Loucy (cell line): ENCODE results near the gene GRK1.

Source experiments
- H2AFZ ChIP-seq: fragments of 200-600 bp; sonication (generic); 2 replicates; pipeline ENCODE4 v1.6.0; 2016; ENCODE audit warnings: antibody characterized with exemption, mild to moderate bottlenecking, low read length, moderate library complexity
- H3F3A ChIP-seq: fragments of 200-600 bp; 2 replicates; pipeline ENCODE4 v1.6.0; 2016; ENCODE audit warnings: antibody characterized with exemption, low read depth, mild to moderate bottlenecking
- H3K27me3 ChIP-seq: fragments of 200-600 bp; sonication (generic); 2 replicates; pipeline ENCODE4 v1.6.1; 2014; ENCODE audit warnings: low read length, mild to moderate bottlenecking; ENCODE audit not compliant: insufficient read depth, poor library complexity, severe bottlenecking
- H3K36me3 ChIP-seq: fragments of 200-600 bp; sonication (generic); 2 replicates; pipeline ENCODE4 v1.6.1; 2016; ENCODE audit warnings: low read length; ENCODE audit not compliant: insufficient read depth
- H3K4me1 ChIP-seq: fragments of 200-600 bp; sonication (generic); 2 replicates; pipeline ENCODE4 v1.5.1; 2014; ENCODE audit warnings: low read length, mild to moderate bottlenecking; ENCODE audit not compliant: insufficient read depth, poor library complexity, severe bottlenecking
- H3K4me2 ChIP-seq: fragments of 200-600 bp; sonication (generic); 2 replicates; pipeline ENCODE4 v1.6.0; 2014; ENCODE audit warnings: antibody characterized with exemption, low read length, low read depth, mild to moderate bottlenecking; ENCODE audit not compliant: poor library complexity, severe bottlenecking
- H3K4me3 ChIP-seq: fragments of 200-600 bp; sonication (generic); 2 replicates; pipeline ENCODE4 v1.5.1; 2014; ENCODE audit warnings: low read length, mild to moderate bottlenecking, mixed read lengths; ENCODE audit not compliant: poor library complexity, severe bottlenecking
- H3K79me2 ChIP-seq: fragments of 200-600 bp; sonication (generic); 2 replicates; pipeline ENCODE4 v1.6.1; 2014; ENCODE audit warnings: low read length; ENCODE audit not compliant: insufficient read depth
- H3K9ac ChIP-seq: fragments of 200-600 bp; sonication (generic); 2 replicates; pipeline ENCODE4 v1.6.0; 2014; ENCODE audit warnings: mild to moderate bottlenecking, low read depth, low read length, moderate library complexity; ENCODE audit not compliant: poor library complexity, severe bottlenecking
- H3K9me2 ChIP-seq: fragments of 200-600 bp; sonication (generic); replicated peaks from 2 replicates; pipeline ENCODE4 v1.6.1; 2016; ENCODE audit warnings: low read depth, low read length, mixed read lengths
- H3K9me3 ChIP-seq: fragments of 200-600 bp; sonication (generic); 2 replicates; pipeline ENCODE4 v1.6.1; 2014; ENCODE audit warnings: mild to moderate bottlenecking, antibody characterized with exemption, low read length, low read depth; ENCODE audit not compliant: insufficient read depth
- H4K20me1 ChIP-seq: fragments of 200-600 bp; sonication (generic); 2 replicates; pipeline ENCODE4 v1.6.0; 2014; ENCODE audit warnings: antibody characterized with exemption, low read length, mild to moderate bottlenecking; ENCODE audit not compliant: insufficient read depth, poor library complexity, severe bottlenecking
- CTCF ChIP-seq: fragments of 200-600 bp; sonication (generic); conservative IDR thresholded peaks from 2 replicates; pipeline ENCODE4 v1.5.1; 2014; ENCODE audit warnings: mild to moderate bottlenecking, antibody characterized with exemption, low read length
- EZH2phosphoT487 ChIP-seq: fragments of 200-600 bp; IDR thresholded peaks from 2 replicates; pipeline ENCODE4 v1.6.1; 2018; ENCODE audit warnings: antibody characterized with exemption, mild to moderate bottlenecking, moderate library complexity, borderline replicate concordance

The GRK1 gene

GRCh38 chr13:113774177-113775107 lies 107.4 kb downstream of the GRK1 start:
- H3K9me3 ChIP-seq: no peaks in the 10 kb centered on the region; the same call in 1 of the 2 replicates
- H3K4me1 ChIP-seq: peaks cover 6% of the 10 kb centered on the region
- H2AFZ ChIP-seq: no peak overlapping the region
- H4K20me1 ChIP-seq: no peaks in the 10 kb centered on the region
- H3K79me2 ChIP-seq: no peaks in the 10 kb centered on the region
- no peaks in the 10 kb centered on the region for H3K9me2 ChIP-seq
- no peak overlapping the region for H3K4me2 ChIP-seq
- no peaks in the 10 kb centered on the region for H3K27me3 ChIP-seq
- H3K9ac ChIP-seq: no peak overlapping the region
- H3K4me3 ChIP-seq: no peak overlapping the region
- TF ChIP-seq CTCF (no peak), EZH2phosphoT487 (no peak)
- no peaks in the 10 kb centered on the region for H3F3A ChIP-seq
- H3K36me3 ChIP-seq: no peaks in the 10 kb centered on the region

- Histone ChIP-seq H2AFZ (no peak overlapping the region), H3K36me3 (no peaks in the 10 kb centered on the region), H3K4me3 (no peak overlapping the region), H3K9me2 (no peaks in the 10 kb centered on the region), H3K4me2 (no peak overlapping the region), H3K9ac (no peak overlapping the region), H3F3A (no peaks in the 10 kb centered on the region), H3K4me1 (peaks cover 6% of the 10 kb centered on the region), H3K27me3 (no peaks in the 10 kb centered on the region), H3K9me3 (no peaks in the 10 kb centered on the region; the same call in 1 of the 2 replicates), H4K20me1 (no peaks in the 10 kb centered on the region), H3K79me2 (no peaks in the 10 kb centered on the region)
- TF ChIP-seq EZH2phosphoT487 (no peak), CTCF (no peak)
These were observed 108.6 kb downstream of the GRK1 start for GRCh38 chr13:113775451-113776145.

GRCh38 chr13:113776231-113777125 lies 109.5 kb downstream of the GRK1 start:
- no peak overlapping the region for H3K9ac ChIP-seq
- H4K20me1 ChIP-seq: no peaks in the 10 kb centered on the region
- no peaks in the 10 kb centered on the region for H3K79me2 ChIP-seq
- H3K4me1 ChIP-seq: peaks cover 6% of the 10 kb centered on the region
- no peak overlapping the region for H3K4me2 ChIP-seq
- H2AFZ ChIP-seq: no peak overlapping the region
- TF ChIP-seq CTCF: no peak
- TF ChIP-seq EZH2phosphoT487: no peak
- no peaks in the 10 kb centered on the region for H3K27me3 ChIP-seq
- H3K4me3 ChIP-seq: no peak overlapping the region
- no peaks in the 10 kb centered on the region; the same call in 1 of the 2 replicates for H3K9me3 ChIP-seq
- no peaks in the 10 kb centered on the region for H3K36me3 ChIP-seq
- H3F3A ChIP-seq: no peaks in the 10 kb centered on the region
- no peaks in the 10 kb centered on the region for H3K9me2 ChIP-seq
